Natural killer cell (primary cell): ENCODE results near the gene CSGALNACT2. TPM values are rescaled to one million over a fixed set of nuclear protein-coding genes. Genes with fewer than 3 reads are reported as not detected.

Experiments
- ATAC-seq, 3 donors: fragments of 150-1000 bp in 2 of 3; fragments of 200-7000 bp in 1 of 3; cut with Tn5 transposase; 1 replicate in 1 of 3; 2 replicates in 2 of 3; pipeline ENCODE4 v1.10.0; 2021; ENCODE audit warnings: mild to moderate bottlenecking in 2 of 3, moderate library complexity in 2 of 3
- DNase-seq, 2 donors: peaks; one replicate each; pipeline versions ENCODE4 v3.0.0 to v3.0.0-alpha.2; 2013 to 2021; ENCODE audit warnings: mixed read lengths in 1 of 2
- H3K27ac ChIP-seq: one replicate; pipeline ENCODE4 v1.5.1; 2013; ENCODE audit warnings: mild to moderate bottlenecking, low read length
- H3K27me3 ChIP-seq: one replicate; pipeline ENCODE4 v1.6.1; 2013; ENCODE audit warnings: low read length; ENCODE audit not compliant: control insufficient read depth, insufficient read depth
- H3K36me3 ChIP-seq: one replicate; pipeline ENCODE4 v1.6.1; 2013; ENCODE audit warnings: low read length; ENCODE audit not compliant: control insufficient read depth, insufficient read depth
- H3K4me1 ChIP-seq: one replicate; pipeline ENCODE4 v1.6.1; 2013; ENCODE audit warnings: low read length; ENCODE audit not compliant: control insufficient read depth, insufficient read depth
- H3K4me3 ChIP-seq: one replicate; pipeline ENCODE4 v1.5.1; 2013; ENCODE audit warnings: low read length
- H3K9me3 ChIP-seq: one replicate; pipeline ENCODE4 v1.6.1; 2013; ENCODE audit warnings: low read length; ENCODE audit not compliant: control insufficient read depth, insufficient read depth
- H3K27ac Mint-ChIP-seq, 2 donors: one replicate each; pipeline ENCODE4 v1.8.0; 2022; ENCODE audit warnings: mild to moderate bottlenecking in 2 of 2, mixed read lengths in 2 of 2, moderate library complexity in 1 of 2
- H3K27me3 Mint-ChIP-seq, 2 donors: one replicate each; pipeline ENCODE4 v1.8.0; 2022; ENCODE audit warnings: low read depth in 2 of 2, mixed read lengths in 2 of 2
- H3K36me3 Mint-ChIP-seq: one replicate; pipeline ENCODE4 v1.8.0; 2022; ENCODE audit warnings: mixed read lengths
- H3K4me1 Mint-ChIP-seq, 2 donors: one replicate each; pipeline ENCODE4 v1.8.0; 2022; ENCODE audit warnings: mixed read lengths in 2 of 2
- H3K4me3 Mint-ChIP-seq: one replicate; pipeline ENCODE4 v1.8.0; 2022; ENCODE audit warnings: mild to moderate bottlenecking, moderate library complexity, mixed read lengths
- H3K9me3 Mint-ChIP-seq, 2 donors: one replicate each; pipeline ENCODE4 v1.8.0; 2022; ENCODE audit warnings: mixed read lengths in 2 of 2
- CTCF ChIP-seq: fragments of 200-600 bp; IDR thresholded peaks from one replicate; pipeline ENCODE4 v1.8.0; 2022; ENCODE audit warnings: antibody characterized with exemption
- WGBS: methylation state at CpG from one replicate; pipeline ENCODE4 v1.1.7; 2013; ENCODE audit warnings: missing lambda C conversion rate; ENCODE audit not compliant: insufficient coverage; 5-methylcytosine and 5-hydroxymethylcytosine counted together
- intact Hi-C: fragments of 100-400 bp; cut with micrococcal nuclease; formaldehyde crosslinking; loops from one replicate; pipeline ENCODE4 v1.14.2; 2022
- total RNA-seq, 4 donors: library from RNA; stranded (reverse); fragments of 120-200 nt in 1 of 4; gene quantifications; one replicate each; pipeline versions ENCODE4 v1.2.3 to v1.2.4, GENCODE V29; 2013 to 2022

The CSGALNACT2 gene
- total RNA-seq, 3 donors from 2014 or later (not counting 1 experiment from before 2014, with no cell fraction given): 49.9 to 57.4 (median 52.8) TPM

GRCh38 chr10:43122096-43122495, 16.1 kb upstream of the CSGALNACT2 start:
- no peaks in the 10 kb centered on the region for H3K36me3 ChIP-seq
- Mint-ChIP-seq H3K4me3 (peak overlapping the region; percentile 76), H3K4me1 (peaks cover 32 to 41% of the 10 kb centered on the region in 2 donors), H3K9me3 (no peaks in the 10 kb centered on the region), H3K36me3 (no peaks in the 10 kb centered on the region), H3K27ac (peak overlapping the region; percentile 90 to 95), H3K27me3 (no peaks in the 10 kb centered on the region)
- peaks cover 44% of the 10 kb centered on the region for H3K4me1 ChIP-seq
- H3K27me3 ChIP-seq: no peaks in the 10 kb centered on the region
- DNase-seq (no peak), ATAC-seq (no peak)
- no peak overlapping the region for H3K4me3 ChIP-seq
- peak overlapping the region; percentile 75 for H3K27ac ChIP-seq
- TF ChIP-seq CTCF: no peak
- intact Hi-C loops: no loop called here
- 79% methylated on average over 4 of the region's 4 CpGs for WGBS
- H3K9me3 ChIP-seq: no peaks in the 10 kb centered on the region

GRCh38 chr10:43122826-43123225, 15.4 kb upstream of the CSGALNACT2 start:
- H3K4me1 Mint-ChIP-seq: peaks cover 39 to 48% of the 10 kb centered on the region in 2 donors
- WGBS: 96% methylated on average over 7 of the region's 7 CpGs

GRCh38 chr10:43123361-43124093, 14.7 kb upstream of the CSGALNACT2 start:
- no peaks in the 10 kb centered on the region for H3K36me3 Mint-ChIP-seq
- H3K27ac Mint-ChIP-seq: peak overlapping the region in 1 of 2 donors; percentile 68
- peaks cover 51% of the 10 kb centered on the region for H3K4me1 ChIP-seq
- no peak overlapping the region for H3K27ac ChIP-seq
- H3K4me3 ChIP-seq: no peak overlapping the region
- intact Hi-C loops: no loop called here
- no peak for TF ChIP-seq CTCF
- H3K27me3 ChIP-seq: no peaks in the 10 kb centered on the region
- H3K9me3 Mint-ChIP-seq: no peaks in the 10 kb centered on the region
- ATAC-seq (no peak), DNase-seq (no peak)
- no peak overlapping the region for H3K4me3 Mint-ChIP-seq
- H3K9me3 ChIP-seq: no peaks in the 10 kb centered on the region
- WGBS: 90% methylated on average over 8 of the region's 9 CpGs
- no peaks in the 10 kb centered on the region for H3K27me3 Mint-ChIP-seq
- H3K4me1 Mint-ChIP-seq: peaks cover 43 to 49% of the 10 kb centered on the region in 2 donors
- no peaks in the 10 kb centered on the region for H3K36me3 ChIP-seq

More at GRCh38 chr10:43122826-43123225, 15.4 kb upstream of the CSGALNACT2 start:
- no peak overlapping the region for H3K4me3 Mint-ChIP-seq
- peak overlapping the region; percentile 90 to 95 for H3K27ac Mint-ChIP-seq
- H3K27me3 Mint-ChIP-seq: no peaks in the 10 kb centered on the region
- Histone ChIP-seq H3K27me3 (no peaks in the 10 kb centered on the region), H3K4me1 (peaks cover 50% of the 10 kb centered on the region), H3K9me3 (no peaks in the 10 kb centered on the region), H3K27ac (no peak overlapping the region), H3K4me3 (no peak overlapping the region), H3K36me3 (no peaks in the 10 kb centered on the region)
- DNase-seq (no peak), ATAC-seq (no peak)
- intact Hi-C loops: no loop called here
- no peaks in the 10 kb centered on the region for H3K9me3 Mint-ChIP-seq
- no peak for TF ChIP-seq CTCF
- no peaks in the 10 kb centered on the region for H3K36me3 Mint-ChIP-seq

GRCh38 chr10:43124094-43124521, 14.1 kb upstream of the CSGALNACT2 start:
- Mint-ChIP-seq H3K9me3 (no peaks in the 10 kb centered on the region), H3K27me3 (no peaks in the 10 kb centered on the region), H3K27ac (peak overlapping the region in 1 of 2 donors; percentile 68), H3K4me1 (peaks cover 48 to 49% of the 10 kb centered on the region in 2 donors), H3K36me3 (no peaks in the 10 kb centered on the region), H3K4me3 (no peak overlapping the region)
- no peak for ATAC-seq
- Histone ChIP-seq H3K27me3 (no peaks in the 10 kb centered on the region), H3K36me3 (no peaks in the 10 kb centered on the region), H3K4me3 (no peak overlapping the region), H3K9me3 (no peaks in the 10 kb centered on the region), H3K27ac (no peak overlapping the region), H3K4me1 (peaks cover 57% of the 10 kb centered on the region)
- no peak for TF ChIP-seq CTCF
- 86% methylated on average over 6 of the region's 6 CpGs for WGBS
- intact Hi-C loops: no loop called here
- DNase-seq: no peak
